T-cell (primary cell): ENCODE results near the gene RAB7A. TPM values are rescaled to one million over a fixed set of nuclear protein-coding genes. Genes with fewer than 3 reads are reported as not detected.
"Not testable (repeated sequence)": the region's sequence is repeated elsewhere in the genome, so short reads cannot be mapped to it uniquely, and the experiment has no call there.

Source experiments
- ATAC-seq, 4 experiments: fragments of 200-7000 bp in 3 of 4; fragments of 150-1000 bp in 1 of 4; cut with Tn5 transposase; replicated peaks in 1 of 4; 1 replicate in 3 of 4; 2 replicates in 1 of 4; pipeline ENCODE4 v1.10.0; 2021; ENCODE audit warnings: moderate library complexity in 3 of 4, mild to moderate bottlenecking in 2 of 4, moderate number of reproducible peaks in 1 of 4
- CTCF ChIA-PET, 2 donors: fragments of 300-600 bp; sonication (Branson Sonifier 250); formaldehyde crosslinking; loops; one replicate each; lab custom pipeline; 2022; ENCODE audit warnings: antibody characterized with exemption in 2 of 2; lab: Charles Lee
- POLR2A ChIA-PET, 2 donors: fragments of 300-600 bp; sonication (Branson Sonifier 250); formaldehyde crosslinking; loops; one replicate each; lab custom pipeline; 2022; ENCODE audit warnings: antibody characterized with exemption in 2 of 2; lab: Charles Lee
- DNase-seq, 35 experiments: peaks; one replicate each; pipeline versions ENCODE4 v3.0.0 to v3.0.0-alpha.2; 2013 to 2023
- H3K27ac ChIP-seq: one replicate; pipeline ENCODE4 v1.5.1; 2013; ENCODE audit warnings: low read length
- H3K27me3 ChIP-seq, 2 experiments: replicated peaks in 1 of 2; 1 replicate in 1 of 2; 2 replicates in 1 of 2; pipeline versions ENCODE4 v1.6.1 to v1.7.0; 2013; ENCODE audit warnings: low read length in 1 of 2, mixed read lengths in 1 of 2; ENCODE audit not compliant: control insufficient read depth in 2 of 2, insufficient read depth in 2 of 2; ENCODE audit errors: extremely low read depth in 1 of 2
- H3K36me3 ChIP-seq, 2 donors: 1 replicate in 1 of 2; 2 replicates in 1 of 2; pipeline versions ENCODE4 v1.6.1 to v1.7.0; 2013; ENCODE audit warnings: low read length in 1 of 2; ENCODE audit not compliant: control insufficient read depth in 2 of 2, insufficient read depth in 1 of 2; ENCODE audit errors: extremely low read depth in 1 of 2
- H3K4me1 ChIP-seq, 2 experiments: 1 replicate in 1 of 2; 2 replicates in 1 of 2; pipeline versions ENCODE4 v1.6.1 to v1.7.0; 2013; ENCODE audit warnings: low read length in 2 of 2, mixed read lengths in 1 of 2; ENCODE audit not compliant: insufficient read depth in 2 of 2, control insufficient read depth in 1 of 2; ENCODE audit errors: extremely low read depth in 1 of 2
- H3K4me3 ChIP-seq, 2 donors: 1 replicate in 1 of 2; 2 replicates in 1 of 2; pipeline versions ENCODE4 v1.5.1 to v1.7.0; 2013; ENCODE audit warnings: mild to moderate bottlenecking in 2 of 2, low read length in 1 of 2, moderate library complexity in 1 of 2; ENCODE audit not compliant: control insufficient read depth in 1 of 2; ENCODE audit errors: extremely low read depth in 1 of 2
- H3K9me3 ChIP-seq: 2 replicates; pipeline ENCODE4 v1.7.0; 2013
- H3K27ac Mint-ChIP-seq, 2 donors: one replicate each; pipeline ENCODE4 v1.8.0; 2020 to 2021; ENCODE audit warnings: mild to moderate bottlenecking in 2 of 2, mixed read lengths in 2 of 2
- H3K27me3 Mint-ChIP-seq, 2 donors: one replicate each; pipeline ENCODE4 v1.8.0; 2021 to 2022; ENCODE audit warnings: mixed read lengths in 2 of 2
- H3K36me3 Mint-ChIP-seq: one replicate; pipeline ENCODE4 v1.8.0; 2021; ENCODE audit warnings: mixed read lengths
- H3K4me1 Mint-ChIP-seq, 3 donors: one replicate each; pipeline ENCODE4 v1.8.0; 2020 to 2022; ENCODE audit warnings: mixed read lengths in 3 of 3, mild to moderate bottlenecking in 1 of 3
- H3K4me3 Mint-ChIP-seq, 3 donors: one replicate each; pipeline ENCODE4 v1.8.0; 2020 to 2022; ENCODE audit warnings: mild to moderate bottlenecking in 3 of 3, mixed read lengths in 3 of 3, moderate library complexity in 3 of 3
- H3K9me3 Mint-ChIP-seq, 3 donors: one replicate each; pipeline ENCODE4 v1.8.0; 2020 to 2022; ENCODE audit warnings: mixed read lengths in 3 of 3
- WGBS: methylation state at CpG from one replicate; pipeline ENCODE4 v1.1.5; 2013; ENCODE audit warnings: missing lambda C conversion rate; ENCODE audit not compliant: insufficient coverage; 5-methylcytosine and 5-hydroxymethylcytosine counted together
- total RNA-seq, 35 experiments: library from RNA in 6 of 35; stranded (reverse) in 6 of 35; fragments of 120-200 nt in 1 of 35; gene quantifications; one replicate each; pipeline versions ENCODE4 v1.2.1 to v1.2.4 and lab custom pipeline; 2013 to 2026

The RAB7A gene
- total RNA-seq, 5 donors from 2014 or later (not counting 1 experiment from before 2014, with no cell fraction given) = 130 to 161 (median 140) TPM

DNA sequence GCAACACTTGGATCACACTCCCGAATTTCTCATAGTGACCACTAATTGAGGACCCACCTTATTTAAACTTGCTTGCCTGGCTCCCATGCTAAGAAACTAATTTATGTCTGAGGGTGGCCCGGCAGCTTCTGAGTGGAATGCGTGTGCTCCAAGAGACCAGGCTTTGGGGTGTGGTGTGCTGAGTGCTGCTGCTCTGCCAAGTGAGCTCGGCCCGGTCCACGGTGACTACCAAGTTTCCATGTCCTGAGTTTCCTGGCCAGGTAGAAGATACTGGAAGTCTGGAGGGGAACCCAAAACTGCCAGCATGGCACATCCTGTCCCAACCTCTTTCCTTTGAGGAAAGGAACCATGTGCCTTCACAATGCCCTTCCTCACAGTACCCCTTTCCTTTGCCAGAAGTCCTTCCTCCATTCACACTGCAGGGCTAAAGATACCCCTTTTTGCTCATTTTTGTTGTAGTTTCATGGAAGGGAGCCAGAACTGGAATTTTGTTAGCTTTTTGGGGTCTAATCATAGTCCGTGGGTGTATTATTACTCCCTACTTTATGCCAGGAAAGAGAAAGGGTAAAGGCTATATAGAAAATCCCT, 94.4 kb downstream of the RAB7A start:
- peaks cover 0 to 10% (median 0%) of the 10 kb centered on the region in 3 donors for H3K4me1 Mint-ChIP-seq
- ChIA-PET POLR2A (interaction anchor here in 1 of 2 donors (0.6 kb wide), 1 partner anchor 302 kb away, joined by 4 read pairs; no protein-coding TSS in a partner anchor), CTCF (no interaction called here)
- no peaks in the 10 kb centered on the region for H3K27me3 Mint-ChIP-seq
- Histone ChIP-seq H3K36me3 (peaks cover 4 to 22% of the 10 kb centered on the region in 2 donors), H3K9me3 (no peaks in the 10 kb centered on the region), H3K4me1 (no peaks in the 10 kb centered on the region), H3K27ac (no peak overlapping the region), H3K4me3 (no peak overlapping the region), H3K27me3 (no peaks in the 10 kb centered on the region)
- DNase-seq (no peak), ATAC-seq (no peak)
- H3K27ac Mint-ChIP-seq = no peak overlapping the region
- WGBS = 94% methylated on average over 2 of the region's 7 CpGs
- peaks cover 40% of the 10 kb centered on the region for H3K36me3 Mint-ChIP-seq
- no peak overlapping the region for H3K4me3 Mint-ChIP-seq
- no peaks in the 10 kb centered on the region for H3K9me3 Mint-ChIP-seq

DNA sequence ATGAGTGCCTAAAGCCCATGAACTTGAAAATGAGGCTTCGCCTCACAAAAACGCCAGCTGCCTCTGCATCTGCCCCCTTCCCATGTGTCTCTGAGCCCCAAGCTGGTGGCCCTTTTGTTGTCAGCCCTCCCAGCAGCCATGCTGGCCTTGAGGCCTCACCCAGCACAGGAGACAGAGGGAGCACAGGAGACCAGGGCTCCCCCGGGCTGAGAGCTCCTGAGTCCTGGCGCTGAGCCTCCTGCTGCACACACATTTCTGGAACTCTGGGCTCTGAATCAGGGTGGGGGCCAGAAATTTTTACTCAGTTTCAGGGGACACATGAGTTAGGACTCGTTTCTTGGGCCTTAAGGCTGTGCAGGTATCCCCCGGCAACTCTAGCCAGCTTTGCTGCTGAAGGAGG, 97.0 kb downstream of the RAB7A start:
- ATAC-seq = no peak
- H3K36me3 Mint-ChIP-seq = peaks cover 21% of the 10 kb centered on the region
- Histone ChIP-seq H3K9me3 (no peaks in the 10 kb centered on the region), H3K27ac (no peak overlapping the region), H3K4me3 (no peak overlapping the region), H3K27me3 (no peaks in the 10 kb centered on the region), H3K4me1 (no peaks in the 10 kb centered on the region), H3K36me3 (peaks cover 2 to 6% of the 10 kb centered on the region in 2 donors)
- H3K4me1 Mint-ChIP-seq = peaks cover 0 to 10% (median 0%) of the 10 kb centered on the region in 3 donors
- no peaks in the 10 kb centered on the region for H3K9me3 Mint-ChIP-seq
- no peak for DNase-seq
- no peak overlapping the region for H3K4me3 Mint-ChIP-seq
- no peaks in the 10 kb centered on the region for H3K27me3 Mint-ChIP-seq
- ChIA-PET POLR2A (interaction anchor here in 1 of 2 donors (0.9 kb wide), 1 partner anchor 487 kb away, joined by 3 read pairs; no protein-coding TSS in a partner anchor), CTCF (no interaction called here)
- 94% methylated on average over 5 of the region's 6 CpGs for WGBS
- peak overlapping the region in 1 of 2 donors; percentile 45 for H3K27ac Mint-ChIP-seq

DNA sequence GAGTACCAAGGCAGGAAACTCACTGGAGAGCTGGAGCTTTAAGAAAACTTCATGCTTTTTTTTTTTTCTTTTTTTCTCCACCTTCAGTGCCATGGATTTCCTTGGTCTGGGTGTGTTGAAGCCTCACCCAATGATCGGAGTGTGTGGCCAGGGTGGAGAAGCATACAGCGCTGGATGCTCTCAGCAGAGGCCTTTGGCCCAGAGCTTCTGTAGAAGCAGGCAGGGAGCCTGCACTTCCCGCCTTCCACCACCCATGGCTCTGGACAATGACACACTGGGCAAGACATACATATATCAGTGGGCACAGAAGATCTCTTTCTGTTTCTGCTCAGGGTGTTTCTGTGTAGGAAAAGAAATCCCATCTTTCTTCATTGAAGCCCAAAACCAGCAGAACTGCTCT, 97.6 kb downstream of the RAB7A start:
- Mint-ChIP-seq H3K4me3 (no peak overlapping the region), H3K27me3 (no peaks in the 10 kb centered on the region), H3K36me3 (peaks cover 15% of the 10 kb centered on the region), H3K9me3 (no peaks in the 10 kb centered on the region), H3K27ac (peak overlapping the region; percentile 63 to 64), H3K4me1 (peaks cover 0 to 7% (median 0%) of the 10 kb centered on the region in 3 donors)
- Histone ChIP-seq H3K4me3 (no peak overlapping the region), H3K27me3 (no peaks in the 10 kb centered on the region), H3K4me1 (no peaks in the 10 kb centered on the region), H3K9me3 (no peaks in the 10 kb centered on the region), H3K36me3 (peaks cover 2 to 6% of the 10 kb centered on the region in 2 donors), H3K27ac (no peak overlapping the region)
- ATAC-seq (no peak), DNase-seq (no peak)
- WGBS = no CpG with 5 or more reads among the region's 3 CpGs
- POLR2A ChIA-PET = interaction anchor here in 1 of 2 donors (0.9 kb wide), 1 partner anchor 486 kb away, joined by 3 read pairs; no protein-coding TSS in a partner anchor
- CTCF ChIA-PET = no interaction called here

DNA sequence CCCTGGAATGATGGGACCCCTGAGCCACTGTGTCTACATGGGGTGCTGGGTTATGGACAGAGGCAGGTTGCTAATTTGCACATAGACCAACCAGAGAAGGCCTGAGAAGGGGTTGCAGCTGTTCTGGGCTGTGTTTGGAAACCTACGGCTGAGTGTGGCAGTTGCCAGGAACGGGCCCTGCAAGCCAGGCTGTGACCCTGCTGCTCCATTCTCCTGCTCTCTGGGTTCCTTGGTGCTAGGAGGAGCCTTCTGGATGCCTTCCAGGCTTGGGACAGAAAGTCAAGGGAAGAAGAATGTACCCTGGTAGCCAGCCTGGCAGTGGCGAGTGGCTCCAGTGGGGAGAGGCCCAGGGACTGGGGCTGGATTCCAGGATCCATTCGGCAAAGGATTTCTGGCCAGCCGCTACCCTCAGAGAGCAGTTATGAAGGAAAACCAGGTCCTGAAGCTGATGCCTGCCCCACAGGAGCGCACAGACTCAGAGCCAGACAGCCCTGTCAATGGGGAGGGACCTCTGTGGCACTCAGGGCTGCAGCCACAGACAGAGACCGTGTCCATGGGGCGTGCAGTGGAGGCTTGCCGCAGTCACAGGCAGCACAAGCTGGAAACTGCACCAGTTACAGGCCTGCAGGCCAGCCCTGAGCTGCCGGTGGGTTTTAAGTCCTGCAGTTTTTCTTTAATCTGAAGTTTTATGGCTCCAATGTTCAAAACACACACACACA, 98.3 kb downstream of the RAB7A start:
- no peak for DNase-seq
- Mint-ChIP-seq H3K27me3 (no peaks in the 10 kb centered on the region), H3K36me3 (peaks cover 8% of the 10 kb centered on the region), H3K9me3 (no peaks in the 10 kb centered on the region), H3K27ac (peak overlapping the region; percentile 59 to 64), H3K4me1 (peaks cover 0 to under 1% (median 0%) of the 10 kb centered on the region in 3 donors), H3K4me3 (no peak overlapping the region)
- H3K27ac ChIP-seq = no peak overlapping the region
- ChIA-PET CTCF (no interaction called here), POLR2A (no interaction called here)
- H3K27me3 ChIP-seq = no peaks in the 10 kb centered on the region
- peak in 2 of 4 experiments; percentile 12 to 26 for ATAC-seq
- H3K4me1 ChIP-seq = no peaks in the 10 kb centered on the region
- WGBS = 97% methylated on average over 9 of the region's 10 CpGs
- peaks cover under 1 to 2% of the 10 kb centered on the region in 2 donors for H3K36me3 ChIP-seq
- H3K4me3 ChIP-seq = no peak overlapping the region
- H3K9me3 ChIP-seq = no peaks in the 10 kb centered on the region

DNA sequence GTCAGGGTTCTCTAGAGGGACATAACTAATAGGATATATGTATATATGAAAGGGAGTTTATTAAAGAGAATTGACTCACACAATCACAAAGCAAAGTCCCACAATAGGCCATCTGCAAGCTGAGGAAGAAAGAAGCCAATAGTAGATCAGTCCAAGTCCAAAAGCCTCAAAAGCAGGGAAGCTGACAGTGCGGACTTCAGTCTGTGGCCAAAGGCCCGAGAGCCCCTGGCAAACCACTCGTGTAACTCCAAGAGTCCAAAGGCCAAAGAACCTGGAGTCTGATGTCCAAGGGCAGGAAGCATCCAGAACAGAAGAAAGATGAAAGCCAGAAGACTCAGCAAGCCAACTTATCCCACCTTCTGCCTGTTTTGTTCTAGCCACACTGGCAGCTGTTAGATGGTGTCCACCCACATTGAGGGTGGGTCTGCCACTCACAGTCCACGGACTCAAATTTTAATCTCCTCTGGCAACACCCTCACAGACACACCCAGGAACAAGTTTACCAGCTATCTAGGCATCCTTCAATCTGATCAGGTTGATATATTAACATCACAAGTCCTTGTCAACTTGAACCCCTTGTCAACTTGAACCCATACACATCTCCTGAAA, 99.2 kb downstream of the RAB7A start:
- Histone ChIP-seq H3K27me3 (no peaks in the 10 kb centered on the region), H3K4me1 (no peaks in the 10 kb centered on the region), H3K27ac (no peak overlapping the region), H3K36me3 (peaks cover 0 to 2% of the 10 kb centered on the region in 2 donors), H3K9me3 (no peaks in the 10 kb centered on the region), H3K4me3 (no peak overlapping the region)
- H3K36me3 Mint-ChIP-seq = peaks cover 7% of the 10 kb centered on the region
- WGBS = 95% methylated on average over 4 of the region's 4 CpGs
- no peaks in the 10 kb centered on the region for H3K27me3 Mint-ChIP-seq
- H3K9me3 Mint-ChIP-seq = no peaks in the 10 kb centered on the region
- ChIA-PET POLR2A (no interaction called here), CTCF (no interaction called here)
- DNase-seq (no peak), ATAC-seq (no peak)
- H3K4me3 Mint-ChIP-seq = no peak overlapping the region
- H3K27ac Mint-ChIP-seq = no peak overlapping the region
- no peaks in the 10 kb centered on the region for H3K4me1 Mint-ChIP-seq

DNA sequence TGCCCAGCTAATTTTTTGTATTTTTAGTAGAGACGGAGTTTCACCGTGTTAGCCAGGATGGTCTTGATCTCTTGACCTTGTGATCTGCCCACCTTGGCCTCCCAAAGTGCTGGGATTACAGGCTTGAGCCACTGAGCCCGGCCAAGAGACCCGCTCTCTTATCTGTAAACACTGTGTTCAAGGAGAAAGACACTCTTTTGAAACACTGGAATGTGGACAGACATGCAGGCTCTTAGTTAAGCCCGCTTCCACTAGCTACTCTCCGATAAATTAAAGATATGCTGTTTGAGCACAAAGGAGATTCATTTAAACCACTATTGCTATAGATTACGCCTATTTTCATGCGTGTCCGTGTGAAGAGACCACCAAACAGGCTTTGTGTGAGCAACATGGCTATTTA, 103.1 kb downstream of the RAB7A start:
- H3K9me3 Mint-ChIP-seq, DNase-seq, H3K4me1 ChIP-seq, CTCF ChIA-PET, H3K27me3 Mint-ChIP-seq, ATAC-seq, H3K36me3 ChIP-seq, H3K27ac Mint-ChIP-seq, H3K27ac ChIP-seq, H3K4me1 Mint-ChIP-seq, H3K4me3 ChIP-seq, H3K27me3 ChIP-seq, H3K9me3 ChIP-seq, H3K36me3 Mint-ChIP-seq, H3K4me3 Mint-ChIP-seq, POLR2A ChIA-PET: not testable (repeated sequence)
- WGBS = 70% methylated on average over 4 of the region's 9 CpGs
